Measurements from ENCODE around the gene AKAP6. TPM values are rescaled to one million over a fixed set of nuclear protein-coding genes. Genes with fewer than 3 reads are reported as not detected.
A peak's percentile ranks its signal among the peaks of the same experiment; 100 is the strongest.

The AKAP6 gene
- total RNA-seq, 2 experiments from 2014 or later = 1.2 to 1.4 TPM

DNA sequence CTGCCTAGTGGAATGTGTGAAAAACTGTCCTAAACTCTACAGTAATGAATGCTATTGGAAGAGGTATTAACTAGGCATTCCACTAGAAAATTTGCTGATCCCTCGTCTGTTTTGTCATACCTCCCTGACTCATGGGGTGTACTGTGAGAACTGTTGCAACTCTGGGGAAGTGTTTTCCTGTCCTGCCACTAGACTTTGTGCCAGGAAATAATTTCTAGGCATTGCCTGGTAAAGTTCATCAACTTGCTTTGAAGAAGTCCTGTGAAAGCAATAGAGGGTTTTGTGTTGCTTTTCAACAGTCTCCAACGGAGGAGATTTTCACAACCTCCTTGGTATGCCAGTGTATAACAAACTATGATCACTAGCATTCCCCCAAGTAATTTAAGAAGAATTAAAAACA lies 139.9 kb downstream of the AKAP6 start:
- Mint-ChIP-seq H3K9me3 (peaks cover 3% of the 10 kb centered on the region), H3K4me1 (ENCODE audit: low read depth) (no peaks in the 10 kb centered on the region), H3K4me3 (no peak overlapping the region), H3K36me3 (ENCODE audit: low read depth) (no peaks in the 10 kb centered on the region), H3K27ac (no peak overlapping the region), H3K27me3 (no peaks in the 10 kb centered on the region)
- CTCF ChIA-PET = interaction anchor here (1.1 to 2.1 kb wide), 2 partner anchors 42 to 214 kb away, joined by 3 to 7 read pairs; no protein-coding TSS in a partner anchor
- intact Hi-C loops (cut with micrococcal nuclease) = no loop called here
- TF ChIP-seq, protein P1, sequence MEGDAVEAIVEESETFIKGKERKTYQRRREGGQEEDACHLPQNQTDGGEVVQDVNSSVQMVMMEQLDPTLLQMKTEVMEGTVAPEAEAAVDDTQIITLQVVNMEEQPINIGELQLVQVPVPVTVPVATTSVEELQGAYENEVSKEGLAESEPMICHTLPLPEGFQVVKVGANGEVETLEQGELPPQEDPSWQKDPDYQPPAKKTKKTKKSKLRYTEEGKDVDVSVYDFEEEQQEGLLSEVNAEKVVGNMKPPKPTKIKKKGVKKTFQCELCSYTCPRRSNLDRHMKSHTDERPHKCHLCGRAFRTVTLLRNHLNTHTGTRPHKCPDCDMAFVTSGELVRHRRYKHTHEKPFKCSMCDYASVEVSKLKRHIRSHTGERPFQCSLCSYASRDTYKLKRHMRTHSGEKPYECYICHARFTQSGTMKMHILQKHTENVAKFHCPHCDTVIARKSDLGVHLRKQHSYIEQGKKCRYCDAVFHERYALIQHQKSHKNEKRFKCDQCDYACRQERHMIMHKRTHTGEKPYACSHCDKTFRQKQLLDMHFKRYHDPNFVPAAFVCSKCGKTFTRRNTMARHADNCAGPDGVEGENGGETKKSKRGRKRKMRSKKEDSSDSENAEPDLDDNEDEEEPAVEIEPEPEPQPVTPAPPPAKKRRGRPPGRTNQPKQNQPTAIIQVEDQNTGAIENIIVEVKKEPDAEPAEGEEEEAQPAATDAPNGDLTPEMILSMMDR (IDR thresholded peaks at IDR 0.05) = no peak
- no peak for ATAC-seq
- no peak for DNase-seq
- POLR2A ChIA-PET = no interaction called here

DNA sequence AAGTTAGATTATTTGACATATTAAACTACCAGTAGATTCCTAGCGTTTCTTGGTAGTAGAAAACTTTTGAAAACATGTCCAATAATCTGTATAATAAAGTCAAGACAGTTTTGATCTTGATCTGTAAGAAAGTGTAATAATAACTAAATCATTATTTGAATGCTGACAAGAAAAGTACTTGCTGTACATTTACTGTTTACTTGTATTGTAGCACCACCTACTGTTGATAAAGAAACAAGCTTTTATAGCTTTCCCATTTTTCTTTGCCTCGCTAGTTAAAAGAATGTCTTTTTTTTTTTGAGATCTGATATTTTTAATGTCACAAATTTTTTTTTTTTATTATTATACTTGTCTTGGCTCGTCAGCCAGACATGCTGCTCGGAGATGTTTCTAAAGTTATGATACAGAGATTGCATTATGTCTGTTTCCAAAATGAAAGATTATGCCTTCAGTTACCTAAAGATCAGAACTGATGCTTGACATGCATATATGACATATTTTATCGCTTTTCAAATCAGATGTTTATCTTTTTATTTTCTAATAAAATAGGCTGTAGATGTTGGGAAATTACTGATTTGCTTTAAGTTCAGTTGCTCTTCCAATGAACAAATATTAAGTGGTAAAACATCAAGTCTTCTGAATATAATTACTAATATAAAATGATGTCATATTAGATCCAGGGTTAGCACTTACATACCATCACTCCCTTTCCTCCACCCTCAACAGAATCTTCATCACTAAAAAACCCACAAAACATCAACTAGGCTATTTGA lies 140.5 kb downstream of the AKAP6 start:
- Mint-ChIP-seq H3K4me3 (no peak overlapping the region), H3K4me1 (ENCODE audit: low read depth) (no peaks in the 10 kb centered on the region), H3K27ac (no peak overlapping the region), H3K9me3 (peaks cover 3% of the 10 kb centered on the region), H3K36me3 (ENCODE audit: low read depth) (no peaks in the 10 kb centered on the region), H3K27me3 (no peaks in the 10 kb centered on the region)
- TF ChIP-seq, protein P1 (IDR thresholded peaks at IDR 0.05) = peak; percentile 64
- CTCF ChIA-PET = interaction anchor here (1.1 to 2.1 kb wide), 4 partner anchors 8 to 215 kb away, joined by 3 to 7 read pairs (median 5); no protein-coding TSS in a partner anchor
- DNase-seq (no peak), ATAC-seq (no peak)
- POLR2A ChIA-PET = no interaction called here
- intact Hi-C loops (cut with micrococcal nuclease) = no loop called here

DNA sequence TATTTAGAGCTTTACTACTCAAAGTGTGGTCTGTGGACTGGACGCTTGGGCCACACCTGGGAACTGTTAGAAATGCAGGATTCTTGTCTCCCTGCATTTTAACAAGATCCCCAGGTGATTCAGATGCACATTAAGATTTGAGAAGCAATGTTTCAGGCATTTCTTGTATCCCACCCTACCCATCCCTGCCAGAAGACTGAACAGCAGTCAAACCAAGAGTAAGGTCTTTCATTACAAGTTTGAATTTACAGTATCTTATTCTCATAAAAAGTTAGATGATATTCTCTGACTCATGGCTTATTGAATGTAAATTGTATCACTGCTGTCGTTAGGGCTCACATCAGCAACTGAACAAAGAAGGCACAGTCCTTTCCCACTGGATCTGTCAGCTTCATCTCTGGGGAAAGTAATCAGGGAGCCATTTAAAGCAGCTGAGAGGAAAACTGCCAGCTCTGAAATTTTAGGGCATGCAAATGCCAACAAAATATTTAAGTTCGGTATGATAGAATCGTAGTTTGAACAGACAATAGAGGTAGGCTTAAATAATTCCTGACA lies 141.1 kb downstream of the AKAP6 start:
- CTCF ChIA-PET = interaction anchor here (1.1 to 2.1 kb wide), 5 partner anchors 8 to 217 kb away, joined by 3 to 7 read pairs (median 4); no protein-coding TSS in a partner anchor
- DNase-seq (no peak), ATAC-seq (no peak)
- POLR2A ChIA-PET = no interaction called here
- Mint-ChIP-seq H3K4me1 (ENCODE audit: low read depth) (no peaks in the 10 kb centered on the region), H3K27me3 (no peaks in the 10 kb centered on the region), H3K27ac (no peak overlapping the region), H3K9me3 (peaks cover 3% of the 10 kb centered on the region), H3K4me3 (no peak overlapping the region), H3K36me3 (ENCODE audit: low read depth) (no peaks in the 10 kb centered on the region)
- TF ChIP-seq, protein P1 (IDR thresholded peaks at IDR 0.05) = no peak
- intact Hi-C loops (cut with micrococcal nuclease) = no loop called here

DNA sequence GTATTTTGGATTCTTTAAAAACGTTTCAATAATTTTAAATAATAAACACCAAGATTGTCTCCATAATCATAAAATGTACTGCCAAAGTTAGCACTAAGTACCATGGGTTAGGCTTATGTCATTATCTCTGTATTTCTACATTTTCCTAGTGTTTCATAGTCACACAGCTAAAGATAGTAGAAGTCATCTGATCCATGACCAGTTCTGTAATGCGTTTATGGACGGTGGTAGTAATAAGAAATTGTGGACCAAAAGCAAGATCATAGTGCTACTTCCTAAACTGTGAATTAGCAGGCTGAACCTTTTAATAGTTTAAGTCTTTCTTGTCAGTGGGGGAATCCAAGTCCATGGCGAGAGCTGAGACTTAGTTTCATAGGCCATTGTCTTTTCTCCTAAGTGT lies 142.1 kb downstream of the AKAP6 start:
- Mint-ChIP-seq H3K4me1 (ENCODE audit: low read depth) (no peaks in the 10 kb centered on the region), H3K4me3 (no peak overlapping the region), H3K27me3 (no peaks in the 10 kb centered on the region), H3K36me3 (ENCODE audit: low read depth) (no peaks in the 10 kb centered on the region), H3K9me3 (no peaks in the 10 kb centered on the region), H3K27ac (no peak overlapping the region)
- ChIA-PET CTCF (interaction anchor here (1.2 to 2.1 kb wide), 4 partner anchors 9 to 218 kb away, joined by 3 to 7 read pairs (median 5); no protein-coding TSS in a partner anchor), POLR2A (no interaction called here)
- TF ChIP-seq, protein P1 (IDR thresholded peaks at IDR 0.05) = no peak
- ATAC-seq (no peak), DNase-seq (no peak)
- intact Hi-C loops (cut with micrococcal nuclease) = no loop called here

DNA sequence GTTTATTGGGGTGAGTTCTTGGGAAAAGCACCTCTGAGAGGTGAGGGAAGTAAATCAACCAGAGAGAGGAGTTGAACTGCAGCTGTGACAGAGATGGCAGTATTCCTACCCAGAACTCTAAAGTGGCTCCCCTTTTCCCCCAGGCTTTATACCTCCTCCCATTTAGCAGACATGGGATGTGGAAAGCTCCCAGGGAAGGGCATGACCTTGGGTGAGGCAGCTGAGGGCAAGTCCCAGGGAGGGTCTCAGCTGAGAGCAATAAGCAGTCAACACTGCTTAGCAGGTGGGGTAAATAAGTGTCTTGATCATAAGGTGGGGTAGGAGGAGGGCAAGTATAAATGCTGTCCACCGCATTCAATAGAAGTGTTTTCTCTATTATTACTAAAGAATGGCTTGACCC lies 143.0 kb downstream of the AKAP6 start:
- Mint-ChIP-seq H3K4me3 (no peak overlapping the region), H3K36me3 (ENCODE audit: low read depth) (no peaks in the 10 kb centered on the region), H3K27ac (no peak overlapping the region), H3K9me3 (no peaks in the 10 kb centered on the region), H3K27me3 (no peaks in the 10 kb centered on the region), H3K4me1 (ENCODE audit: low read depth) (no peaks in the 10 kb centered on the region)
- DNase-seq (no peak), ATAC-seq (no peak)
- TF ChIP-seq, protein P1 (IDR thresholded peaks at IDR 0.05) = no peak
- intact Hi-C loops (cut with micrococcal nuclease) = no loop called here
- ChIA-PET POLR2A (no interaction called here), CTCF (no interaction called here)
